Measurements from ENCODE around the gene ABCG2.
A peak's percentile ranks its signal among the peaks of the same experiment; 100 is the strongest.

Gene ABCG2

GRCh38 chr4:88093874-88094273 lies 64.6 kb downstream of the ABCG2 start:
- no peaks in the 10 kb centered on the region for H3F3A ChIP-seq (ENCODE audit: low read depth)
- no peak overlapping the region for H3K4me3 ChIP-seq (ENCODE audit: low read length, poor library complexity, severe bottlenecking)
- H3K4me2 ChIP-seq (ENCODE audit: low read depth, low read length, poor library complexity, severe bottlenecking) = no peak overlapping the region
- no peaks in the 10 kb centered on the region for H3K36me3 ChIP-seq (ENCODE audit: insufficient read depth, low read length)
- H3K9ac ChIP-seq (ENCODE audit: low read depth, low read length, poor library complexity, severe bottlenecking) = no peak overlapping the region
- no peaks in the 10 kb centered on the region for H4K20me1 ChIP-seq (ENCODE audit: insufficient read depth, low read length, poor library complexity, severe bottlenecking)
- no peak for TF ChIP-seq CTCF (conservative IDR thresholded peaks at IDR 0.05; ENCODE audit: low read length)
- no peak for TF ChIP-seq EZH2phosphoT487 (IDR thresholded peaks at IDR 0.05; ENCODE audit: borderline replicate concordance)
- peaks cover 14% of the 10 kb centered on the region for H3K4me1 ChIP-seq (ENCODE audit: insufficient read depth, low read length, poor library complexity, severe bottlenecking)
- H3K27me3 ChIP-seq (ENCODE audit: insufficient read depth, low read length, poor library complexity, severe bottlenecking) = no peaks in the 10 kb centered on the region
- no peaks in the 10 kb centered on the region for H3K79me2 ChIP-seq (ENCODE audit: insufficient read depth, low read length)
- no peaks in the 10 kb centered on the region for H3K9me2 ChIP-seq (replicated peaks; ENCODE audit: low read depth, low read length)
- H2AFZ ChIP-seq (ENCODE audit: low read length) = no peak overlapping the region
- H3K9me3 ChIP-seq (ENCODE audit: insufficient read depth, low read depth, low read length) = no peaks in the 10 kb centered on the region

GRCh38 chr4:88091378-88091777 lies 67.1 kb downstream of the ABCG2 start:
- no peaks in the 10 kb centered on the region for H3K36me3 ChIP-seq (ENCODE audit: insufficient read depth, low read length)
- H2AFZ ChIP-seq (ENCODE audit: low read length) = no peak overlapping the region
- TF ChIP-seq EZH2phosphoT487 (IDR thresholded peaks at IDR 0.05; ENCODE audit: borderline replicate concordance) (no peak), CTCF (conservative IDR thresholded peaks at IDR 0.05; ENCODE audit: low read length) (no peak)
- no peaks in the 10 kb centered on the region for H3K79me2 ChIP-seq (ENCODE audit: insufficient read depth, low read length)
- H3K9me2 ChIP-seq (replicated peaks; ENCODE audit: low read depth, low read length) = no peaks in the 10 kb centered on the region
- no peak overlapping the region for H3K4me3 ChIP-seq (ENCODE audit: low read length, poor library complexity, severe bottlenecking)
- no peaks in the 10 kb centered on the region for H3F3A ChIP-seq (ENCODE audit: low read depth)
- no peaks in the 10 kb centered on the region for H3K9me3 ChIP-seq (ENCODE audit: insufficient read depth, low read depth, low read length)
- no peaks in the 10 kb centered on the region for H4K20me1 ChIP-seq (ENCODE audit: insufficient read depth, low read length, poor library complexity, severe bottlenecking)
- peaks cover 6% of the 10 kb centered on the region for H3K4me1 ChIP-seq (ENCODE audit: insufficient read depth, low read length, poor library complexity, severe bottlenecking)
- H3K4me2 ChIP-seq (ENCODE audit: low read depth, low read length, poor library complexity, severe bottlenecking) = no peak overlapping the region
- no peaks in the 10 kb centered on the region for H3K27me3 ChIP-seq (ENCODE audit: insufficient read depth, low read length, poor library complexity, severe bottlenecking)
- H3K9ac ChIP-seq (ENCODE audit: low read depth, low read length, poor library complexity, severe bottlenecking) = no peak overlapping the region

- Histone ChIP-seq H2AFZ (ENCODE audit: low read length) (peak overlapping the region; percentile 57; the same call in 1 of the 2 replicates), H3K9me3 (ENCODE audit: insufficient read depth, low read depth, low read length) (no peaks in the 10 kb centered on the region), H3K4me1 (ENCODE audit: insufficient read depth, low read length, poor library complexity, severe bottlenecking) (peaks cover 6% of the 10 kb centered on the region), H4K20me1 (ENCODE audit: insufficient read depth, low read length, poor library complexity, severe bottlenecking) (no peaks in the 10 kb centered on the region), H3F3A (ENCODE audit: low read depth) (no peaks in the 10 kb centered on the region), H3K4me3 (ENCODE audit: low read length, poor library complexity, severe bottlenecking) (no peak overlapping the region), H3K36me3 (ENCODE audit: insufficient read depth, low read length) (no peaks in the 10 kb centered on the region), H3K27me3 (ENCODE audit: insufficient read depth, low read length, poor library complexity, severe bottlenecking) (no peaks in the 10 kb centered on the region), H3K9ac (ENCODE audit: low read depth, low read length, poor library complexity, severe bottlenecking) (no peak overlapping the region), H3K4me2 (ENCODE audit: low read depth, low read length, poor library complexity, severe bottlenecking) (no peak overlapping the region), H3K9me2 (replicated peaks; ENCODE audit: low read depth, low read length) (no peaks in the 10 kb centered on the region), H3K79me2 (ENCODE audit: insufficient read depth, low read length) (no peaks in the 10 kb centered on the region)
- TF ChIP-seq EZH2phosphoT487 (IDR thresholded peaks at IDR 0.05; ENCODE audit: borderline replicate concordance) = no peak
- TF ChIP-seq CTCF (conservative IDR thresholded peaks at IDR 0.05; ENCODE audit: low read length) = no peak
Measured at GRCh38 chr4:88090898-88091297, 67.5 kb downstream of the ABCG2 start.

All from Loucy (cell line).